OCI-LY3 (cell line): Measurements from ENCODE around the gene COIL.

Experiments used
- CTCF ChIP-seq: fragments of 200-600, 300-600 bp; sonication (generic); IDR thresholded peaks from 2 replicates; pipeline ENCODE4 v1.5.1; 2014; ENCODE audit warnings: antibody characterized with exemption, low read length, low read depth
- EZH2phosphoT487 ChIP-seq: fragments of 200-600 bp; shearing (Covaris generic); IDR thresholded peaks from 2 replicates; pipeline ENCODE4 v1.6.1; 2018; ENCODE audit warnings: antibody characterized with exemption, mixed run types, low read depth

- no peak for TF ChIP-seq CTCF
- no peak for TF ChIP-seq EZH2phosphoT487
Observed at GRCh38 chr17:56896968-56897359, 63.9 kb downstream of the COIL start.
